GM12872 (cell line): ENCODE data around the gene SIAH2.

Experiments
- TF ChIP-seq, protein P1 (sequence below): IDR thresholded peaks from 3 replicates; pipeline ENCODE4 v1.5.1; 2011; ENCODE audit warnings: low read depth, mild to moderate bottlenecking, low read length, moderate library complexity; ENCODE audit not compliant: insufficient read depth

SIAH2 gene

DNA sequence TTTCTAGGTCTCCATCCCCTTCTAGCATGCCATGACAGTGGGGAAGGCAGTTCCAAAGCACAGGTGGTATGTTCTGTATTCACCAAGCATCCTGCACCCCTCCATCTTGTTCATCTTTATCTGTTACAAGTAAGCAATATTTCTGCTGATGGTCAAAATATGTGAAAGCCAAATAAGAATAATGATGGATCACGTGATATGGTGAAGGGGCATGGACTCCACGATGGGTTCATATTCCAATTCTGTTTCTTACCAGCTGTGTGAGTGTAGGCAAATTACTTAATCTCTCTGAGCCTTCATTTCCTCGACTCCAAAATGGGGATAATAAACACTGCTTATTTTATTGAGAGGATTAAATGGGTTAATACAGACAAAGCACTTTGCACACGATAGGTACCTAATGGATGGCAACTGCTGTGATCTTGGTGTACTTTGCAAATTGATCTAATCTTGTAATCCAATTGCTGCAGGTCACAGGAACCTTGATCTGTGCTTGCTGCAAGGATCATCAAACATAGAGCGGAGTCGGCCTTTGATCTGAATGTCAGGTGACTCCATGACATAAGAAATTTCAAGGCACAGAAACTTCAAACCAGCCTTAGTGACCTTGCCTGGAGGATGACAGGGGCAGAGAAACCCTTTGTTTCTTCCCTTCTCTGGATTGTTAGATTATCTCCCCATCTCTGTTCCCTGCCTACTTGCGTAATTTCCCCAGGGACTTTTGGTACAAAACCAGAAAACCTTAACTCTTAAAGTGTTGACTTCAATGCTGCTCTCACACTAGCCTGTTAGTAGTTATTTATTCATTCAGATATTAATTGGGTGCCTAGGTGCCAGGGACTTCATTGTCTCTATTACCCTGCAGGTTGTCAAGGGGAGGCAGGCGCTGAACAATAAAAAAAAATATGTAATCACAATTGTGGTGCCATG is 25.8 kb downstream of the SIAH2 start:
- TF ChIP-seq, protein P1, sequence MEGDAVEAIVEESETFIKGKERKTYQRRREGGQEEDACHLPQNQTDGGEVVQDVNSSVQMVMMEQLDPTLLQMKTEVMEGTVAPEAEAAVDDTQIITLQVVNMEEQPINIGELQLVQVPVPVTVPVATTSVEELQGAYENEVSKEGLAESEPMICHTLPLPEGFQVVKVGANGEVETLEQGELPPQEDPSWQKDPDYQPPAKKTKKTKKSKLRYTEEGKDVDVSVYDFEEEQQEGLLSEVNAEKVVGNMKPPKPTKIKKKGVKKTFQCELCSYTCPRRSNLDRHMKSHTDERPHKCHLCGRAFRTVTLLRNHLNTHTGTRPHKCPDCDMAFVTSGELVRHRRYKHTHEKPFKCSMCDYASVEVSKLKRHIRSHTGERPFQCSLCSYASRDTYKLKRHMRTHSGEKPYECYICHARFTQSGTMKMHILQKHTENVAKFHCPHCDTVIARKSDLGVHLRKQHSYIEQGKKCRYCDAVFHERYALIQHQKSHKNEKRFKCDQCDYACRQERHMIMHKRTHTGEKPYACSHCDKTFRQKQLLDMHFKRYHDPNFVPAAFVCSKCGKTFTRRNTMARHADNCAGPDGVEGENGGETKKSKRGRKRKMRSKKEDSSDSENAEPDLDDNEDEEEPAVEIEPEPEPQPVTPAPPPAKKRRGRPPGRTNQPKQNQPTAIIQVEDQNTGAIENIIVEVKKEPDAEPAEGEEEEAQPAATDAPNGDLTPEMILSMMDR = no peak

DNA sequence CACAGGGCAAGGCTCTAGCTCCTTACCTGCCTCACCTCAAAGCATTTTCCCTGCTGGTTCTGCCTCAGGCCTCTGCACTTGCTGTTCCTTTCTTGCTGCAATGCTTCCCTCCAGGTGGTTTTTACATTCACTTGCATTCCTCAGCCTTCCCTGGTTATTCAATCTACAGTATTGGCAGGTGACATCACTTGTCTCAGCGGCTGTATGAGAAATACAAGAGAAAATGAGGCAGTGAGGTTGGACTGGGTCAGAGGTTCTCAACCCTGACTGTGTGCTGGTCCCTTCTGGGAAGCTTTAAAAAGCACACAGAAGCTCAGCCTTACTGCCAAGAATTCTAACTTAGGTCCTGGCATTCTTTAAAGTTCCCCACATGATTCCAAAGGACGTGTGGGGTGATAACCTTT is 26.7 kb downstream of the SIAH2 start:
- TF ChIP-seq, protein P1 = no peak

DNA sequence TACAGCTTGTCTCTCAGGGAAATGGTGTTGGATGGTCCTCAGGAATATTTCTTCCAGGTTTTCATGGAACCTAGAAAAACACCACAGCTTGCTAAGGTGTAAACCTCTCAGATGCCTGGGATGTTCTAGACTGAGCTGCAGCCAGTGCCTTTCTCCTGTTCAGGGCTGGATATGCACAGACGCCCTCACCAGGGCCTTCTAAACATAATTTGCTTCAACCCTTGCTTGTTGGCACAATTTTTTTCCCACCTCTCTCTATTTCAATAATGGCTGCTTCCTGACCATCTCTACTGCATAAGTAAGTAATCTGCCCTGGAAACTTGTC is 28.2 kb downstream of the SIAH2 start:
- TF ChIP-seq, protein P1 = no peak

DNA sequence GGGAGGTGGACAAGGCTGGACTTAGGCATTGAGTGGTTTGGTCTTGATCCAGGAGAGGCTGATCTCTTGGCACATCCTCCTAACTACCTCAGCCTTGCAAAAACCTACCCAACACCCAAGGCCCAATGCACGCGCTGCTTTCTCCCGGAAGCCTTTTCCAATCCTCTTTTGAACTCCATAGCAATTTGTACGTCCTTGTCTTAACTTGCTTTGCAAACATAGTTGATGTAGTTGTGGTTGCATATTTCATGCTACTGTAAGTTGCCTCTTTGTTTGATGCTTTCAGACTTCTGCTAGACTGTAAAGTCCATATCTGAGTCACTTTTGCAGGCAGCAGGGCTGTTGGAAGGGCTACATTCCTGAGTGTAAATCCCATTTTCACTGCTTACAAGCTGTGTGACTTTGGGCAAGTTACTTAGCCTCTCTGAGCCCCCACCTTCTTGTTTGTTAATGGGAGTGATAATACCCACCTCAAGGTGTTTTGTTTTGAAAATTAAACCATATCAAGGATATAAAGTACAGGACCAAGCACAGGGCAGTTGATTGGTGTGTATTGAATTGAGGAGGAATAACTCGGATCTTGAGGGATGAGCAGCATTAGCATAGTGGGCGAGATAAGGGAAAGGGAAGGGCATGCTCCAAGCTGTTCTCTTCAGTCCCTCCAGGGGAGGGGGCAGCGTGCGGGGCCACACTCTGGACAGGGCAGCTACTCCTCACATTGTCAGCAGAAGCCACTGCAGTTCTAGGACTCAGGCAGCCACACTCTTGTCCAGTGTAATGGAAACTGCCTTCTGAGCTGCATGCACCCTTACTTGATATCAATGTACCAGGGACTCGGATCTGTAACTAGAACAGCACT is 28.8 kb downstream of the SIAH2 start:
- TF ChIP-seq, protein P1 = no peak

DNA sequence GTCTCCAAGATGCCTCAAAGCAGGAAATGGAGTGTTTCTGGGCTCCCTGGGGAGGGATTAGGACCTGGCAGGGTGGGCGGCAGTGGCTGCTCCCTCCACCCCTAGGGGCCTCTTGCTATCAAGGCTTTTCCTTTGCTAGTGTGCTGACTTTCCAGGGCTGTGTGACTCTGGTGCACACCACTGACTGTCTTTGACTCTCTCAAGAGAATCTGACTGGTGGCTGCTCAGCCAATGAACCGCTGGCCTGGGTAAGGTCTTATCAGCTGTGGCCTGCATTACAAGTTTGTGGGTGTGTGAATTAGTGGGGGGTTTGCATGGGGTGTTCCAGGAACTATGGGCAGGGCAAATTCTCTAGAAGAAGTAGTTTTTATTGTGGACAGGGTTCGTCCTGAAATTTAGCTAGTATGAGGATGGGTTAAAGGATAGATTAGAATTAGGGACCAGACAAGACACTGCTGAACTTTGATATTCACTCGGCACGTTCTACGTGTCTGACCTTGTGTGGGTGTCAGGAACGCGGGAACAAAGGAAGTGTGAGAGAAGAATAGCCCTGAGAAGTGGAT is 29.5 kb downstream of the SIAH2 start:
- TF ChIP-seq, protein P1 = no peak

DNA sequence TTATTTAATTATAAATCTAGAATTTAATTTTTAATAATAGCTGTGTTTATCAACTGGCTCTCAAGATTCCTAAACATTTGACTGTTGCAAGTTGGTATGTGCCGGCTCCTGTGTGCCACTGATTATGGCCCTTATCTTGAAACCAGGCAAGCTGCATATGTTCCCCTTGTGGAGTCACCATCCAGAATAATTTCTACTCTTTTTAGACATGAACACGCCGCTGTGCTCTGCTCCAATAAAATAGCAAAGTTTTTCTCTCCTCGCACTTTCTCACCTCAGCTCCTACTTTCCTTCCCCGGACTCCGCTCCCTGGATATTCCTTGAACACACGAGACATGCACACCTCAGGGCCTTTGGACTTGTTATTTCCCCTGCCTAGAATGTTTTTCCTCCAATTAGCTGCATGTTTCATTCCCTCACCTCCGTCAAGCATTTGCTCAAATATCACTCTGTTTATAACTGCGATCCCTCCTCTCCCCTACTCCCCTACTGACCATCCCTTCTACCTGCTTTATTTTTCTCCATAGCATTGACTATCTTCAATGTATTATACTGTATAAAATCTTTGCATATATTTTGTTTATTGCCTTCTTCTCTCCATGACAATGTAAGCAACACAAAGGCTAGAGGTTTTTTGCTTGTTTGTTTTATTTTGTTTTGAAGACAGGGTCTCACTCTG is 33.1 kb downstream of the SIAH2 start:
- TF ChIP-seq, protein P1 = no peak
